ENCODE results near the gene PPP6R2.
"Not testable (repeated sequence)": the region's sequence is repeated elsewhere in the genome, so short reads cannot be mapped to it uniquely, and the experiment has no call there.

PPP6R2 gene

DNA sequence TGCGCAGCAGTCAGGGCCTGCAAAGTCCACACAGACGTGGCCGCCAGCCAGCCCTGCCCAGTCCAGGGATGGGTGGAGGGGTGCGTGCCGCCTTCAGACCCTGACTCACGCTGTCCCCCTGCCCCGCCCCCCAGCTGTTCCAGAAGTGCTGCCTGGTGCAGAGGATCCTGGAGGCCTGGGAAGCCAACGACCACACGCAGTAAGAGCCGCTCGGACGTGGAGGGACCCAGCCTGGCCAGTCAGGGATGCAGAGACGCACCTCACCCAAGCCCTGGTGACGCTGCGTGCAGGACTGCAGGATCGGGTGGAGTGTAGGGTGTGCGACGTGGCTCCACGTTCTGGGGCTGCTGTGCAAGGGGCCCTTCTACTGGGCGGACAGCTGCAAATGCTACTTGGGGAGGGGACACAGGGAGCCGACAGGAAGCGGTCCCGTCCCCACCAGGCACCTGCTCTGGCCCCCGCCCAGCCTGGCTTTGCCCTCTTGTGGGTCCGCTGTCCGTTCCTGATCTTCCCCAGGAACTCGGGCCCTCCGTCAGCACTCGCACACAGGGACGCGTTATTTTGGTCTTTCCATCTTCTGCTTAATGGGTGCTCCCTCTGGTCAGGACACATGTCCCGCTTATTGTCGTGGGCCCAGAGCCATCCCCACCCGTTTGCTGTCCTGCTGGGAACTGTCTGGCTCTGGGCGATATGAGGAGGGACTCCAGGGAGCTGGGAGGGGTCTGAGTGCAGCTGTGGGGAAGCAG, 89.2 kb downstream of the PPP6R2 start:
- no peak for DNase-seq (ENCODE audit: low spot score)
- FAIRE-seq, result no peak

DNA sequence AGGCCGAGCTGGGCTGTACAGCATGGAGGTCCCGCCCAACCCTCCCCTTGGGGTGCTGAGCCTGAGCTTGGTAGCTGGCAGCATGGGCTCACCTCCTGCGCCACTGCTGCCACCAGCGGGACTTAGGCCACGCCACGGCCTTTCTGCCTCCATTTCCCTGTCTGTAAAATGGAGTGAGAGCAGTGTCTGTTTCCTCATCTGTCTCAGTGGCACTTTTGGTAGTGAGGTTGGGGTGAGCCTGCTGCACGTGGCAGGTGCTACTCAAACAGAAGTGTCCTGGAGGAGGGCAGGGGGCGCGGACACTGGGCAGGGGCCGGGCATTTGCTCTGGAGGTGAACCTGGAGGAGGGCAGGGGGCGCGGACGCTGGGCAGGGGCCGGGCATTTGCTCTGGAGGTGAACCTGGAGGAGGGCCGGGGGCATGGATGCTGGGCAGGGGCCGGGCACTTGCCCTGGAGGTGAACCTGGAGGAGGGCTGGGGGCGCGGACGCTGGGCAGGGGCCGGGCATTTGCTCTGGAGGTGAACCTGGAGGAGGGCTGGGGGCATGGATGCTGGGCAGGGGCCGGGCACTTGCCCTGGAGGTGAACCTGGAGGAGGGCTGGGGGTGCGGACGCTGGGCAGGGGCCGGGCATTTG, 89.9 kb downstream of the PPP6R2 start:
- not testable (repeated sequence) for DNase-seq (ENCODE audit: low spot score); FAIRE-seq

DNA sequence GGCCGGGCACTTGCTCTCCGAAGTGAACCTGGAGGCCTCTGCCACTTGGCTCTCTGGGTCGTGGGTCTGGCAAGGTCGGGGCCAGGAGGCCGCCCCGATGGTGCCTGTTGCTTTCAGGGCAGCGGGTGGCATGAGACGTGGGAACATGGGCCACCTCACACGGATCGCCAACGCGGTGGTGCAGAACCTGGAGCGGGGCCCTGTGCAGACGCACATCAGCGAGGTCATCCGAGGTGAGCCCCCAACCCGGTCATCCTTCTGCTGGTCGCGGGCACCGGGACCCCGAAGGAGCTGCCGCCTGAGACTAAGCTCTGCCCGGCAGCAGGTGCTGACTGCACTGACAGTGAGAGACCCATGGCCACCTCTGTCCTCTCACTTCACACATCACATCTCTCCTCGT, 91.7 kb downstream of the PPP6R2 start:
- FAIRE-seq, result no peak

DNA sequence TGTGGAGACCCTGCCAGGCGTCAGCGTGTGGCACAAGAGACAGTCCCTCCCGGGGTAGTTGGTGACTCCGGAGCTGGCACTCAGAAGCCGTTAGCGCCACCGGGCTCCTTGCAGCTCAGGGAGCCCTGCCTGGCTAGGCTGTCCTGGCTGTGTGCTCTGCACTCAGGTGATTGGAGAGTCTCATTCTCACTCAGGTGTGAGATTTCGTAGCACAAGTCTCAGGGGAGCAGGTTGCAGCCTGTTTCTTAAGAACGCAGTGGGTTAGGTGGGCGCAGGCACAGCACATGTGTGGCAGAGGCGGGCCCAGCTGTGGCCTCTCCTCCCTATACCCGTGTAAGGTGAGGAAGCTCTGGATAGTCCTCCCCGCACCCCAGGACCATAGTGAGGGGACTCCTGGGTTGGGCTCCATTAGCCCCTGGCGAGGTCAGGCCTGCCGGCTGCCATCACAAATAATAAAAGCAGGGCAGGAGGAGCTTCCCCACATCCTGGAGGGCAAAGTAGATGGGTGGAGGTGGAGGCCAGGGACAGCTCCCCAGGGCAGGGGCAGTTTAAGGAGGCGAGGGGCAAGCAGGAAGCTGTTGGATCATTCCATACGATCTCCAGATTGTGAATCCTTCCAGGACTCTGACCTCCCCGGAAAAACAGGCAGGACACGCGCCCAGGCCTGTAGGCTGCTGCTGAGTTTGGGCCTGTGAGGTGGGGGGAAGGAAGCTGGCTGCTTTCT, 92.3 kb downstream of the PPP6R2 start:
- no peak for DNase-seq (ENCODE audit: low spot score)

More for the DNA sequence above, 91.7 kb downstream of the PPP6R2 start:
- no peak for DNase-seq (ENCODE audit: low spot score)

DNA sequence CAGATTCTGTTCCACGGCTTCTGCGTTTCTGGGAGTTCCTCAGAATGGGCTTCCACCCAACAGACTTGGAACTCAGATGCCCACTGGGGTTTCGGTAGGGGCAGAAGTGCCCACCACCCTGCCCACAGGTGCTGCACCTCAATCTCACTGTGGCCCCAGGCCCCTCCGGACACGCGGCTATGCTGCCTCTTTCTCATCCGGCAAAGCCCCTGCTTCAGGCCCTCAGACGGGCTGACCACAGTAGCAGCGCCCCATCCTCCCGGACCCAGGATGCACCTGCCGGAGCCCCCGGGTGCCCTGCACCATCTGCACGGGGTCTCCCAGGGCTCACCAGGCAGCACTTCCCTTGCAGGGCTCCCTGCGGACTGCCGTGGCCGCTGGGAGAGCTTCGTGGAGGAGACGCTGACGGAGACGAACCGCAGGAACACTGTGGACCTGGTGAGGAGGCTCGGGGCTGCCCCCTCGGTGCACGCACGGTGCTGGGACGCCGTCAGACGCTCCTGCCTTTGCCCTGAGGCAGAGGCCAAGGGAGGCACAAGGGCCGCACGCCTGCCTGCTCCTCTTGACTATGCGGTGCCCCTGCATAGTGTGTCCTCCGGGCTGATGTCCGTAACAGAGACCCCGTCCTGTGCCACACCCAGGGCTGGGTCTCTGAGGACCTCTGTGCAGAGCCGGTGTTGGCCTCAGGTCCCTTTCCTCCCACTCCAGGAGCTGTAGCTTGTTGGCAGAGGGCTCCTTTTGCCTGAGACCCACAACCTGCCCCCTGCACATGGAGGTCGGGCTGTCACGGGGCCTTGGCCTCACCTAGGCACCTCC, 93.1 kb downstream of the PPP6R2 start:
- no peak for FAIRE-seq
- DNase-seq (ENCODE audit: low spot score), result no peak

More for the DNA sequence above, 92.3 kb downstream of the PPP6R2 start:
- FAIRE-seq, result no peak

DNA sequence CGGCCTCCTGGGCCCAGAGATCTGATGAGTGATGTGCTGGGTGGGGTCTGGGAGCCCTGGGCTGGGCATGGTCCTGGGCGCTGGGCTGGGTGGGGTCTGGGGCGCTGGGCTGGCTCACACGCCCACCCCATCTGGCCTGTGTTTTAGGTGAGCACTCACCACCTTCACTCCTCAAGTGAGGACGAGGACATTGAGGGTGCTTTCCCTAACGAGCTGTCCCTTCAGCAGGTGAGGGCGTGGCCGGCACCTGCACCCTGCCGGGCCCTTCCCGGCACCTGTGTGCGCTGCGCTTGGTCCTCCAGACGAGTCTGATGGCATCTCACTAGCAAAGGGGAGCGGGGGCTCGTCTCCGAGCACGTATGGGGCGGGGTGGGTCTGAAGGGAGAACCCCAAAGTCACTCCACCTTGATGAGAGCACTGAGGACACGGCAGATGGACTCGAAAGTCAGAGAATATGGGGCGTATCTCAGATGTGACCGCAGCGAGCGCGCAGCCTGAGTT, 93.8 kb downstream of the PPP6R2 start:
- FAIRE-seq (no peak), DNase-seq (ENCODE audit: low spot score) (no peak)

DNA sequence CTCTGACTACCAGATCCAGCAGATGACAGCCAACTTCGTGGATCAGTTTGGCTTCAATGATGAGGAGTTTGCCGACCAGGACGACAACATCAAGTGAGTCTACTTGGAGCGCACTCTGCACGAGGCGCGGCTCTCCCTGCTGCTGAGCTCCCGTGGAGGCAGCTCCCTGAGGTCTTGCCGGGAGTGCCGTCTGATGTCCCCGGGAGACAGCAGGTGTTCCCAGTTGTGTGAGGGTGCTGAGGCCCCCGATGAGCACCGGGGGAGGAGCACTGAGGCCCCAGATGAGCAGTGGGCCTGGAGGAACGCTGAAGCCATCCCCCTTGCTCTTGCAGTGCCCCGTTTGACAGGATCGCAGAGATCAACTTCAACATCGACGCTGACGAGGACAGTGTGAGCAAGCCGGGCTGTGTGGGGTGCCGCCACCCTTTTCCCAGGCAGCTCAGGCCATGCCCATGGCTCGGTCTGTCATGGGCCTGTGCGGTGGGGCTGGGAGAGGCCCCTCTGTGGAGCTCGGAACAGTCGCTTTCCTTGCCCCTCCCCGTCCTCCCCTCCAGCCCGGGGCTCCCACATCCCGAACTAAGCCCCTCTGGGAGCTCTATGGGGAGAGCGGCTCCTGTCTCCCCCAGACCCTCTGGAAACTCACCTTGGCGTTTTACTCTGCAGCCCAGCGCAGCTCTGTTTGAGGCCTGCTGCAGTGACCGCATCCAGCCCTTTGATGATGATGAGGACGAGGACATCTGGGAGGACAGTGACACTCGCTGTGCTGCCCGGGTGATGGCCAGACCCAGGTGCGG, 94.6 kb downstream of the PPP6R2 start:
- no peak for DNase-seq (ENCODE audit: low spot score)

DNA sequence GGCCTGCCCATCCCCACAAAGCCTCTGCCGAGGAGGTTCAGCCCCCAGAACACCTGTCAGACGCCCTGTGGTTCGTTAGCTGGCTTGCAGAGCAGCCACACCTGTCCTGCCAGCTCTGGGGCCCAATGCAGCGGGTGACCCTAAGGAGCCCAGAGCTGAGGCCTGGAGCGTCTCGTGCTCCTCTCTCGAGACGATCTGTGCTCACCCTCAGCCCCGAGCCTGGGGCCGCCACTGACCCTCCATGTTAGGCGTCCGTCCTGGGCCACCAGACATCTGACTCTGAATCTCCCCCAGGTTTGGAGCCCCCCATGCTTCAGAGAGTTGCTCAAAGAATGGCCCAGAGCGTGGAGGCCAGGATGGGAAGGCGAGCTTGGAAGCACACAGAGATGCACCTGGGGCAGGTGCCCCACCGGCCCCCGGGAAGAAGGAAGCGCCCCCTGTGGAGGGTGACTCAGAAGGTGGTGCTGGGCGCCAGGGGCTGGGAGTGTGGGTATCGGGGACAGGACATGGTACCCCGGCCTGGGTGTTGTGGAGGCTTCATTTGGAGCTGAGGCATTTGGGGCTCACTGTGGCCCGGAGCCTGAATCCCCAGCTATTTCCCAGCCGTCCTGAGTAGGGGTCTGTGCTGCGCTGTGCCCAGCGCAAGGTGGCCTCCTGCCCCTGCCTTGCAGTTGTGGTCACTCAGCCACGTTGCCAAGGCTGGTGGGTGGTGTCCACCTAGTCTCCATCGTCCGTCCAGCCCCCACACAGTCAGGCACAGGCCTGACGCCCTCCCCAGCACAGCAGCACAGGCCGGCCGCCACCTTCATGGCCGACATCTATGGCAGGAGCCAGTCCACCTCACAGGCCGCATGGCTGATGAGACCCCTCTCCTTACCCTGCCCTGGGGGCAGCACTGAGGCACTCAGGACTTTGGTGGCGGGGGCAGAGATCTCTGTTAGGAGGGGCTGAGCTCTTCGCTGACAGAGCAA, 95.5 kb downstream of the PPP6R2 start:
- DNase-seq (ENCODE audit: low spot score) (no peak), FAIRE-seq (peak; percentile 85)

More for the DNA sequence above, 94.6 kb downstream of the PPP6R2 start:
- peak; percentile 42 for FAIRE-seq

DNA sequence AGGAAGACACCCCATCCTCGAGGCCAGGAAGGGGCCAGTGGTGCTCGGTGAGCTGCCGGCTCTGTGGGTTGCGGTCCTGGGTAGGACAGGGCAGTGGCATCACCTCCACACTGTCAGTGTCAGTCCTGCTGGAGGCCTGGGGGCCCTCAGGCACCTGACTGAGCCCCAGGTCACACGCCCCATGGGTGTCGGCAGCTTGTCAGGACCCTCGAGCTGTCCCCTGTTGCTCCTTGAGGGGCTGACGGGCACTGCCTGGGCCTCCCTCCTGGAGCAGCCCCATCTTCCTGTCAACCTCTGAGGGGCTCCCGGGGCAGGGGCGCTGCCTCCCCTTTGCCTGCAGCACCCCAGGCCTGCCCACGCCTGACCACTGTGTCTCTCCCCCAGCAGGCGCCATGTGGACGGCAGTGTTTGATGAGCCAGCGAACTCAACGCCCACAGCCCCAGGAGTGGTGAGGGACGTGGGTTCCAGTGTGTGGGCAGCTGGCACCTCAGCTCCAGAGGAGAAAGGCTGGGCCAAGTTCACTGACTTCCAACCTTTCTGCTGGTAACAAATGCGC, 96.3 kb downstream of the PPP6R2 start:
- no peak for FAIRE-seq
- DNase-seq (ENCODE audit: low spot score), result no peak

DNA sequence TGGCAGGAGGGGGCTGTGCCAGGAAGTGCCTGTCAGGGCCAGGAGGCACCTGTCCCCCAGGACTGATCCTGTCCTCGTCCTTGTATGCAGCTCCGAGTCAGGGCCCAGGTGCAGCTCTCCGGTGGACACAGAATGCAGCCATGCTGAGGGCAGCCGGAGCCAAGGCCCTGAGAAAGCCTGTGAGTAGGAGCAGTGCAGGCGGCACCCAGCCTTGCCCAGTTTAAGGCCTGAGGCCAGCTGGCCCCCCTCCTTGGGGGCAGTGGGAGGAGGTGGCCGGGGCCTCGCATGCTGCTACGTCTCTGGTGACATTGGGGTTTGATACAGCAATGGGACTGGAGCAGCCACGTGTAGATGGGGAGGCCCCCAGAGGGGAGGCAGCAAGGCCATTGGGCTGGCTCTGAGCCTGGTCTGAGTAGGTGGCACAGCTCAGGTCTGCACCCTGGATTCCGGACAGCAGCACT, 96.8 kb downstream of the PPP6R2 start:
- FAIRE-seq, result no peak

DNA sequence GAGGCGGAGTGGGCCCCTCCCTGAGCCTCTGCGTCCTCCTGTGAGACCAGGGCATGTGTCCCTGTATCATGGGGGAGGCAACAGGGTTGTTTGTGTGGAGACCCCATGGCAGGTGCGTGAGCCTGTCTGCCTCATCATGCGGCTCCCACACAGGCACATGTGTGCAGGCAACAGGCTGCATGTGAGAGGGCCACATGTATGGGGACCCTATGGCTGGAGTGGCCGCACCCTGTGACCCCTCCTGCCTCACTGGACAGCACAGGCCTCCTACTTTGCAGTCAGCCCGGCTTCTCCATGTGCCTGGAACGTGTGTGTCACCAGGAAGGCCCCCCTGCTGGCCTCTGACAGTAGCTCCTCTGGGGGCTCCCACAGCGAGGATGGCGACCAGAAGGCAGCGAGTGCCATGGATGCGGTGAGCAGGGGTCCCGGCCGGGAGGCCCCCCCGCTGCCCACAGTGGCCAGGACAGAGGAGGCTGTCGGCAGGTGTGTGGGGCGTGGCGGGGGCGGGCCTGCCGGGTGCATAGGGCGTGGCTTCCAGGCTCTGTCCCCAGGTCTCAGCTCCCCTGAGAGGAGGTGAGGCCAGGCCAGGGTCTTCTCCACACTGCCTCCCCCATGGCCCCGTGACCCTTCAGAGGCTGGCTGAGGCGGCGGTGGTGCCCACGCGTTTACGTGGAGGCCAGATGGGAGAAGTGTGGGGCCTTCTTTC, 97.6 kb downstream of the PPP6R2 start:
- no peak for FAIRE-seq

More for the DNA sequence above, 96.8 kb downstream of the PPP6R2 start:
- DNase-seq (ENCODE audit: low spot score), result no peak

DNA sequence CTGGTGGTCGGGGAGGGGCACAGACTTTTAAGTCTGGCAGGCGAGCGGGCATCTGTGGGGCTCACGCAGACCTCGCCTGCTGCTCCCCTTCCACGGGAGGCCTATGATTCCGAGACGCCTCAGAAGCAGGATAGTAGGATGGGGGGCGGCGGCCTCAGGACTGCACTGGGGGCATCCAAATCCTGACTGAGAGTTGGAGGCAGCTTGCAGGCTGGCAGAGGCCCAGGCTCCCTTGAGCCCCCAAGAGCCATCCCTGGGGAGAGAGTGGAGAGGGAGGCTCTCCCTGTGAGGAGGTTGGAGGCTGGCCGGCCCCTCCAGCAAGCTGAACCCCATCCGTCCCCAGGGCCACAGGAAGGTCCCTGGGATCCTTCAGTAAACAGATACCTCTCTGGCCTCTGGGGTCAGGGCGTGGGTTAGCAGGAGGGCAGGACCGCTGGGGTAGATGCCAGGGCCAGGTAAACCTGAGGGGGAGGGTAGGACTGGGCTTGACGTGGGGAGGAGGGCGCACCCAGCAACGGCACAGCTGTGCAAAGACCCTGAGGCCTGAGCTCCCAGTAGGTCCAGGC, 98.4 kb downstream of the PPP6R2 start:
- DNase-seq (ENCODE audit: low spot score), result no peak
- no peak for FAIRE-seq

More for the DNA sequence above, 97.6 kb downstream of the PPP6R2 start:
- DNase-seq (ENCODE audit: low spot score), result no peak

DNA sequence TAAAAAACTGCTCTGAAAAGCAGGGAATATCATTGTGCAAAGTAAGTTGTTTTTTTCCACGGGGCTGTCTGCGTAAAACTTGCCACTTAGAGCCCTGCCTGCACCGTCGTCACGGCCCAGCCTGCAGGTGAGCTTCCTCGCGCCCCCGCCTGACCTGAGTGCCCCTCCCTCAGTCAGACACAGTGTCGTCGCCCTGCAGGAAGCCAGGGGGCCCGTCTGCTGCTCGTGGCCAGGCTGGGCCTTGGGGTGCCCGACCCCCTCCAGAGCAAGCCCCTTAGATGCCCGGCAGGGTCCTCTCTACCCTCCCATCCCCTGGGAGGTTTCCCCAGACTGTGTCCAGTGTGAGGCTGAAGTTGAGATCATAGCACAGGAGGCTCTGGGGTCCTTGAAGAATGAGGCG, 100.1 kb downstream of the PPP6R2 start:
- DNase-seq (ENCODE audit: low spot score) (no peak), FAIRE-seq (no peak)

DNA sequence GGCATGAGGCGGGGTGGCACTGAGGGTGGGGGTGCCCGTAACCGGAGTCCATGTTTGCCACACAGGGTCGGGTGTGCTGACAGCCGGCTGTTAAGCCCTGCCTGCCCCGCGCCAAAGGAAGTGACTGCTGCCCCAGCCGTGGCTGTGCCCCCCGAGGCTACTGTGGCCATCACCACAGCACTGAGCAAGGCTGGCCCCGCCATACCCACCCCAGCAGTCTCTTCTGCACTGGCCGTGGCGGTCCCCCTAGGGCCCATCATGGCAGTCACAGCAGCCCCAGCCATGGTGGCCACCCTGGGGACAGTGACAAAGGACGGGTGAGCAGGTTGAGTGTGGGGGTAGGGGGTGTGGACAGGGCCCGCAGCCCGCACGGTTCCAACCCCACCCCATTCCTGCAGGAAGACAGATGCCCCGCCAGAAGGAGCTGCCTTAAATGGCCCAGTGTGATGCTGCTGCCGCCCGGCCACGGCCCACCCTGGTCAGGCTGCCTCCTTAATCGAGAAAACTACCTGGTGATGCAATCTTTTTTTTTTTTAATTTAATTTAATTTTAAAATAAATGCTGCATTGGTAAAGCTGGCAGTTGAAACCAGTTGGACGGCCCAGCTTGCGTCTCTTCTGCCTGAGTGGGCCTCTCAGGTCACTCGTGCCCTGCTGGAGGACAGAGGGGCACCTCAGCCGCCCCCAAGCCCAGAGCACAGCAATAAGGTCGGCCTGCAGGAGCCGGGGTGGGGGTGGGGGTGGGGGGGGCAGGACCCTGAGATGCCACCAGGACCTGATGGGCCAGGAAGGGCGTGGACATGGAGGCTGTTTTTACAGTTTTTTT, 100.9 kb downstream of the PPP6R2 start:
- DNase-seq (ENCODE audit: low spot score), result no peak
- no peak for FAIRE-seq

DNA sequence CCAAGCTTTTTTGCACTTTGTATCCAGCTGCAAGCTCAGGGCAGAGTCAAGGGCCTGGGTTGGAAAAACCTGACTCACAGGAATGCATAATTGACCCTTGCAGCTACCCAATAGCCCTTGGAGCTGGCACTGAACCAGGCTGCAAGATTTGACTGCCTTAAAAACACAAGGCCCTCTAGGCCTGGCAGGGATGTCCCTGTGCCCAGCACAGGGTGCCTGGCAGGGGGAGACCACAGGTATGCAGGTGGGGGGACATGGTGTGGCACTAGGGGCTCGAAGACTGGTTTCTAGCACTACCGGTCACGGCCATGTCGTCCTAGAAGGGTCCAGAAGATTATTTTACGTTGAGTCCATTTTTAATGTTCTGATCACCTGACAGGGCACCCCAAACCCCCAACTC, 101.5 kb downstream of the PPP6R2 start:
- DNase-seq (ENCODE audit: low spot score), result no peak
- FAIRE-seq, result no peak

DNA sequence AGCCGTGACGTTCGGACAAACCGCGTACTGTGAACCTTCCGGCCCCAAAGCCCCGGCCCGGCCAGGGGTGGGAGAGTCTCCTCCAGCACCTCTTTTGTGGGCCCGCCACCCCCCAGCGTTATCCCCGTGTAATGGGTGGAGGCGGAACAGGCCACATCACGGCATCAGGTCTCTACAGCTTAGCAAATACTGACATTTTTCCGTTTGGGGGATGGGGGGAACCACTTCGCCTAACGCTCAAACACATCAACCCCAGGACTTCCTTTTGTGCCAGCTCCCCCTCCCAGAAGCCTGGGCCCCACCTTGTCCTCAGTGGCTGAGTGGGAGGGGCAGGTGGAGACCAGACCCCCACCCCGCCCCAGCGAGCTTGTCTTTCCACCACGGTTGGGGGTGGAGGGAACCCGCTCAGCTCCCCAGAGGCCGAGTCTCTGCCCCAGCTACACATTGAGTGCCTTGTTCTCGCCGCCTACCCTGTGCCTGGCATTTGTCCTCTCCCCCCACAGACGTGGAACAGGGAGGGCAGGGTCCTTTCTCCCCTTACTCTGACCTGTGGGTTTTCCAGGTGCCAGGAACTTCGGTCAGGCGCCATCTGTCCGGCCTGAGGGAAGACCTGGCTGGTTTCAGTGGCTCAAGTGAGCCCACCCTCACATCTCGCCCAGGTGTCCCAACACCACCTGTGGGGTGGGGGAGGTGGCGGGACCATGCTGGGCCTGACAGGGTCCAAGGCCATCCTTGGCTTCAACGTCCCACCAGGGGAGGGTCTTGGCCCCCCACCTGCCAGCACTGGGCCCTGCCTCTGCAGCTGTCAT, 102.1 kb downstream of the PPP6R2 start:
- DNase-seq (ENCODE audit: low spot score), result no peak

More for the DNA sequence above, 102.1 kb downstream of the PPP6R2 start:
- peak; percentile 17 for FAIRE-seq
